Measurements from ENCODE around the gene IKZF3. TPM values are rescaled to one million over a fixed set of nuclear protein-coding genes. Genes with fewer than 3 reads are reported as not detected.
"Not testable (repeated sequence)": the region's sequence is repeated elsewhere in the genome, so short reads cannot be mapped to it uniquely, and the experiment has no call there.

The IKZF3 gene
- total RNA-seq, 4 donors from 2014 or later, result 2.9 to 8.3 (median 4.5) TPM

DNA sequence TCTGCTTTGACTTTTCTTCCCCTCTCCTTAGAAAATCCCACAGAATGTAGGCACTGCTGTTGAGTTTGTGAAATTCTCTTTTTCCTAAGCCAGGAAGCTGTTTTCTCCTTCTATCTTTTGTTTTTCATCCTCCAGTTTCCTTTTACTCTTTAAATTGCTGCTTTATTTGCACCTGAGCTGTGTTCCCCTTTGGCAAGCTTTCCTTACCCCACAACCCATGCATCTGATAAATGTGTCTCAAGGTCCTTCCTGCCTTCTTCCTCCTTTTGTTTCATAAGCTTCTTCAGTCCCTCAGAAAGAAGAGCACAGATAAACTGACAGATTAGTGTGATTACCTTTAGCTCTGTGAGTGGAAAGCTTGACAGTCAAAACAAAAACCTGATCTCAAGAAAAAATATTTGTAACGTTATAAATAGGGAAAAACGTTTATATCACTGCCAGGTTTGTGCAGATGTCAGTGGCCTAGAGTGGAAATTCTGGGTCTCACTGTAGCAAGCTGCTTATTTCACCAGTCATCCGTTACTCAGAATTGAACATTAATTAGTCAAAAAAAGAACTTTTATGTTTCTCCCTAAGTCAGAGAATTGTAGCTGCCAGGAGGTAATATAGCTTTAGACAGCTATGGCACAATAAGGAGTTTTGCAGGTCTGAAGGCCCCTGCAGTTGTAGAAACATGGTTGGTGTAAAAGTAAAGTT lies 30.7 kb upstream of the IKZF3 start:
- ATAC-seq (ENCODE audit: low FRiP score), result no peak
- DNase-seq (ENCODE audit: low spot score), result no peak
- TF ChIP-seq, protein P1, sequence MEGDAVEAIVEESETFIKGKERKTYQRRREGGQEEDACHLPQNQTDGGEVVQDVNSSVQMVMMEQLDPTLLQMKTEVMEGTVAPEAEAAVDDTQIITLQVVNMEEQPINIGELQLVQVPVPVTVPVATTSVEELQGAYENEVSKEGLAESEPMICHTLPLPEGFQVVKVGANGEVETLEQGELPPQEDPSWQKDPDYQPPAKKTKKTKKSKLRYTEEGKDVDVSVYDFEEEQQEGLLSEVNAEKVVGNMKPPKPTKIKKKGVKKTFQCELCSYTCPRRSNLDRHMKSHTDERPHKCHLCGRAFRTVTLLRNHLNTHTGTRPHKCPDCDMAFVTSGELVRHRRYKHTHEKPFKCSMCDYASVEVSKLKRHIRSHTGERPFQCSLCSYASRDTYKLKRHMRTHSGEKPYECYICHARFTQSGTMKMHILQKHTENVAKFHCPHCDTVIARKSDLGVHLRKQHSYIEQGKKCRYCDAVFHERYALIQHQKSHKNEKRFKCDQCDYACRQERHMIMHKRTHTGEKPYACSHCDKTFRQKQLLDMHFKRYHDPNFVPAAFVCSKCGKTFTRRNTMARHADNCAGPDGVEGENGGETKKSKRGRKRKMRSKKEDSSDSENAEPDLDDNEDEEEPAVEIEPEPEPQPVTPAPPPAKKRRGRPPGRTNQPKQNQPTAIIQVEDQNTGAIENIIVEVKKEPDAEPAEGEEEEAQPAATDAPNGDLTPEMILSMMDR (IDR thresholded peaks at IDR 0.05), result no peak

DNA sequence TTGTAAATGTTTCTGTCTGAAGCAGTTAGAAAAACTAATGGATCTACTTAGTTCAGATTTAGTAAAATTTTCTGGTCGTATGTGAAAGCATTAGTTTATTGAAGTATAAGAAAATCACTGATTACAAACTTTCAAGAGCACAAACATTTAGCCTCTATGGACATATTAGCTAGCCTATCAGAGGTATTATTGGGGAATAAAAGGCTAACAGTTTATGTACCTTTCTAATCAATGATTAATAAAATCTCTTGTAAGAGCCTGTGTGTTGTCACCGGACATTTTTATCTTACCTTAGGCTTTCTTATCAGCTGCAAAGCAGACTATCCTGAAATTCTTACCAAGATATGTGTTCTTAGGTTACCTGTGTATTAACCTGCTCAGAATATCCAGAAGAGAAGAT lies 25.1 kb upstream of the IKZF3 start:
- DNase-seq (ENCODE audit: low spot score) (no peak), ATAC-seq (ENCODE audit: low FRiP score) (no peak)
- TF ChIP-seq, protein P1 (IDR thresholded peaks at IDR 0.05), result no peak

DNA sequence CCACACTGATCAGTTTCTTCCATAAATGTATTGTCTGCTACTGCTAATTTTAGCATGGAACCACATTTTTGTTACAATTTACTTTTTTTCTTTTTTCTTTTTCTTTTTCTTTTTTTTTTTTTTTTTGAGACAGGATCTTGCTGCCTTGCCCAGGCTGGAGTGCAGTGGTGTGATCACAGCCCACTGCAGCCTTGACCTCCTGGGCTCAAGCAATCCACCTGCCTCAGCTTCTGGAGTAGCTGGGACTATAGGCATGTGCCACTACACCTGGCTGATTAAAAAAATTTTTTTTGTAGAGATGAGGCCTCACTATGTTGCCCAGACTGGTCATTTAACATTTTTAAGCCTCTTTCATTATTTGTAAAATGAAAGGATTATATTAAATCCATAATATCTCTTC lies 23.0 kb upstream of the IKZF3 start:
- ATAC-seq (ENCODE audit: low FRiP score), result no peak
- DNase-seq (ENCODE audit: low spot score), result no peak
- TF ChIP-seq, protein P1 (IDR thresholded peaks at IDR 0.05), result no peak

DNA sequence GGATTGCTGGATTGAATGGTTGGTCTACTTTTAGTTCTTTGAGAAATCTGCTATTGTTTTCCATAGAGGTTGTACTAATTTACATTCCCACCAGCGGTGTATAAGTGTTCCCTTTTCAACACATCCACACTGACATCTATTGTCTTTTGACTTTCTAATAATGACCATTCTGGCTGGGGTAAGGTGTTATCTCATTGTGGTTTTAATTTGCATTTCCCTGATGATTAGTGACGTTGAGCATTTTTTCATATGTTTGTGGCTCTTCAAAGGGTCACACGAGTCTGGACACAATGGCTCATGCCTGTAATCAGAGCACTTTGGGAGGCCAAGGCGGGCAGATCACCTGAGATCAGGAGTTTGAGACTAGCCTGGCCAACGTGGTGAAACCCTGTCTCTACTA lies 22.0 kb upstream of the IKZF3 start:
- not testable (repeated sequence) for DNase-seq (ENCODE audit: low spot score); ATAC-seq (ENCODE audit: low FRiP score)

DNA sequence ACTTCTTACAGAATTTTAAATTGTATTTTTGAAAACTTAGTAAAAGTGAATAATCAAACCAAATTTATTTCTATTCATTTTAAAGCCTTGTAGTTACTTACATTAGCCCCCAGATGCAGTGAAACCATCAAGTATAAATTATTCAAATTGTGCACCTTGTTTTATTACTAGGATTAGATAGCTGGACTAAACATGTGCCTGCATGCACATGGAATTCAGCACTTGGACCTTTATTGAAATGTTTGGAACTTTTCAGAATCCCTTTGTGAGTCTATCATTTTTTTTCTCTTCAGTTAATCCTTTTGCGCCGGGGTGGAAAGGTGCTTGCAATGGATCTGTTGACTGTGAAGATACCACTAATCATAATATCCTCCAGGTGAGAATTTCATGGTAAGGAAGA lies 8.6 kb upstream of the IKZF3 start:
- TF ChIP-seq, protein P1 (IDR thresholded peaks at IDR 0.05), result no peak

DNA sequence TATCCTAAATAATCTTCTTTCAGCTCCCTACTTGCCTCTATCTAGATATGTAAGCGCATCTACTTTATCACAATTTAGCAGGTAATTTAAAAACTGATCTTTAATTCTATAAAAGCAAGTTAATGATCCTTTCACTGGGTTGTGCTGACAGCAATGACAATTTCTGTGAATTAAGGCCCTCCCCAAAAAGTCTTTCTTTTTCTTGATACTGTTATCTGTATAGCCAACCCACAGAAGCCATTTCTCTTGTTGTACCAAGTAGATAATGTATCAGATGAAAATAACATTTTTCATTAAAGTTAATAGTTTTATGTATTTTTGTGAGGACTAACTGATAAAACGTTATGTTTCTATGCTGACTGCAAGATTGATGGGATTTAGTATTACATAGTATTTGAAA lies 7.7 kb upstream of the IKZF3 start:
- ATAC-seq (ENCODE audit: low FRiP score), result no peak
- TF ChIP-seq, protein P1 (IDR thresholded peaks at IDR 0.05), result no peak
- DNase-seq (ENCODE audit: low spot score), result no peak

More for the DNA sequence above, 8.6 kb upstream of the IKZF3 start:
- no peak for ATAC-seq (ENCODE audit: low FRiP score)
- no peak for DNase-seq (ENCODE audit: low spot score)

DNA sequence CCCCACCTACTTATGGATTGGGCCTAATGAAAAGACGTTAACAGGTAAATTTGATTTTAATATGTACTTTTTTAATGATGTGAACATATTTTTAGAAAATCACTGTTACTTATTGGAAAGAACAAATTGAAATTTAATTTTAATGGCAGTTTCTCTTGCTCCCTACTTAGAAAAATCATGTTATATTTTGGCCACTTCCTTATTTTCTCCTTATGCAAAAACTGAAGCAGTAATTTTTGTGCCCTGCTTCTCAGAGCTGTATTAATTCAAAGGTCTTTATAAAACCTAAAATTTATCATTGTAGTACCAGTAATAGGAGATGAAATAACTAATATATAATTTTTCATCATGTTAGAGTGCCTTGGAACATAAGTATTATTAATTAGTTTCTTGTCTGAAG lies 6.7 kb upstream of the IKZF3 start:
- DNase-seq (ENCODE audit: low spot score) (no peak), ATAC-seq (ENCODE audit: low FRiP score) (no peak)
- TF ChIP-seq, protein P1 (IDR thresholded peaks at IDR 0.05), result no peak
